ENCODE data around the gene CEP131.

The CEP131 gene

DNA sequence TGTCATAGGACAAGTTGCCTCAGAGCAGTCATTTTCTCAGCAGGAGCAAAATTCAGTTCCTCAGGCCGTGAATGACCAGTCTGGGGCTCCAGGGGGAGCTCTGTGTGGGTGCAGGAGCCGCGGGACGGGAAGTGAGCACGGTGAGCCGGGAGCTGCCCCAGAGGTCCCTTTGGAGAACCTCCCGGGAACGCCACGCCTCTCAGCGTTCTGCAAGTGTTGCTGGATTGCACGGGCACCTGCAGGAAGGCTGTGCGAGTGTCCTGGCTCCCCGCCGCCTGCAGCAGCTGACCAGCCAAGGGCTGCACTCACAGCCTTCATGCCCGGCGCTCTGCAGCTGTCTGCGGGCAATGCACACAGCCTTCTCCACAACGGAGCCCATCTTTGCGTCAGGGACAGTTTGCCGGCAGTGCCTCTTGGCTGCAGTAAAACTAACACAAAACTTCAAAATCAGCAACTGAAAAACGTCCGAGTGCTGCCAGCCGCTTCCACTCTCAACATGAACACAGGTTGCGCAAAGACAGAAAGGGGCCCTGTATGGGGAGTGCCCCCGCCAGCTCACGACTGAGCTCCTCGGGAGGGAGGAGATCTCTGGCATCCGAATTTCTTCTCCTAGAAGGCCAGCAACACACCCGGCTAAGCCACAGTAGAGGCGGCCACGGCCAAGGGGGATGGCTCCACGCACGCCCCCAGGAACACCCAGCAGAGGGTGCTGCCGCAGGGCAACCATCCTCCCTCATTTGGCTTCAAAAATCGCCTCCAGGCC is 32.4 kb upstream of the CEP131 start:
- H3K27ac ChIP-seq (ENCODE audit: low read length), result no peak overlapping the region
- H3K27me3 ChIP-seq (replicated peaks; ENCODE audit: insufficient read depth, low read length), result no peaks in the 10 kb centered on the region
- H3K79me2 ChIP-seq (ENCODE audit: low read length), result no peaks in the 10 kb centered on the region
- H4K20me1 ChIP-seq (ENCODE audit: insufficient read depth, low read length), result no peaks in the 10 kb centered on the region
- H2AFZ ChIP-seq (ENCODE audit: low read length), result no peak overlapping the region
- H3K4me1 ChIP-seq (ENCODE audit: low read length), result no peaks in the 10 kb centered on the region
- H3K4me3 ChIP-seq (ENCODE audit: low read length), result no peak overlapping the region
- H3K9me3 ChIP-seq (replicated peaks; ENCODE audit: insufficient read depth, low read length), result no peaks in the 10 kb centered on the region
- H3K4me2 ChIP-seq (ENCODE audit: low read depth, low read length), result no peak overlapping the region
- DNase-seq, result no peak
- H3K36me3 ChIP-seq (replicated peaks; ENCODE audit: insufficient read depth, low read length), result peaks cover 3% of the 10 kb centered on the region; the same call in 1 of the 2 replicates
- H3K9me2 ChIP-seq (replicated peaks; ENCODE audit: insufficient read depth, low read length), result no peaks in the 10 kb centered on the region
- H3F3A ChIP-seq (ENCODE audit: insufficient read depth, low read length), result no peaks in the 10 kb centered on the region
- TF ChIP-seq EZH2 (optimal IDR thresholded peaks at IDR 0.05; ENCODE audit: low read depth, low read length), result no peak
- TF ChIP-seq, protein P1, sequence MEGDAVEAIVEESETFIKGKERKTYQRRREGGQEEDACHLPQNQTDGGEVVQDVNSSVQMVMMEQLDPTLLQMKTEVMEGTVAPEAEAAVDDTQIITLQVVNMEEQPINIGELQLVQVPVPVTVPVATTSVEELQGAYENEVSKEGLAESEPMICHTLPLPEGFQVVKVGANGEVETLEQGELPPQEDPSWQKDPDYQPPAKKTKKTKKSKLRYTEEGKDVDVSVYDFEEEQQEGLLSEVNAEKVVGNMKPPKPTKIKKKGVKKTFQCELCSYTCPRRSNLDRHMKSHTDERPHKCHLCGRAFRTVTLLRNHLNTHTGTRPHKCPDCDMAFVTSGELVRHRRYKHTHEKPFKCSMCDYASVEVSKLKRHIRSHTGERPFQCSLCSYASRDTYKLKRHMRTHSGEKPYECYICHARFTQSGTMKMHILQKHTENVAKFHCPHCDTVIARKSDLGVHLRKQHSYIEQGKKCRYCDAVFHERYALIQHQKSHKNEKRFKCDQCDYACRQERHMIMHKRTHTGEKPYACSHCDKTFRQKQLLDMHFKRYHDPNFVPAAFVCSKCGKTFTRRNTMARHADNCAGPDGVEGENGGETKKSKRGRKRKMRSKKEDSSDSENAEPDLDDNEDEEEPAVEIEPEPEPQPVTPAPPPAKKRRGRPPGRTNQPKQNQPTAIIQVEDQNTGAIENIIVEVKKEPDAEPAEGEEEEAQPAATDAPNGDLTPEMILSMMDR (IDR thresholded peaks at IDR 0.05; ENCODE audit: low read length), result no peak
- no peak for TF ChIP-seq EZH2phosphoT487 (IDR thresholded peaks at IDR 0.05; ENCODE audit: low read length)
- no peak overlapping the region for H3K9ac ChIP-seq (ENCODE audit: low read length)

DNA sequence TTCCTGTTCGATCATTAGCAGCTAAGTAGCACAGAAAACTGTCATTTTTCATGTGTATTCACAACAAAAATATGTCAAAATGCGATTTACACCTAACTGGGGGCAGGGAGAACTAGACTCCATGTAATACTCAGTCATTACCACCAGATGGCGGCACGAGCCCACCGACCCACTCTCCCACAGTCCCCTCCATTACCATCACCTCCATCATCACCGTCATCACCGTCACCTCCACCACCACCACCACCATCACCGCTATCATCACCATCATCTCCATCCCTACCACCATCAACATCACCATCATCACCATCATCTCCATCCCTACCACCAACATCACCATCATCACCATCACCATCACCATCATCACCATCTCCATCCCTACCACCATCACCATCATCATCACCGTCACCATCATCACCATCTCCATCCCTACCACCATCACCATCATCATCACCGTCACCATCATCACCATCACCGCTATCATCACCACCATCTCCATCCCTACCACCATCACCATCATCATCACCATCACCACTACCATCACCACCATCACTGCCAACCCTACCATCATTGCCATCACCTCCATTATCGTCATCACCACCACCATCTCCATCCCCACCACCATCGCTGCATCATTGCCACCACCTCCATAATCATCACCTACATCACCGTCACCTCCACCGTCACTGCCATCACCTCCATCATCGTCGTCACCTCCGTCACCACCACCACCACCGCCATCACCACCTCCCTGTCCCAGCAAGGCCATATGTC is 30.8 kb upstream of the CEP131 start:
- Histone ChIP-seq H3K4me3 (ENCODE audit: low read length) (no peak overlapping the region), H3K9ac (ENCODE audit: low read length) (no peak overlapping the region), H3K4me1 (ENCODE audit: low read length) (no peaks in the 10 kb centered on the region), H3K27me3 (replicated peaks; ENCODE audit: insufficient read depth, low read length) (no peaks in the 10 kb centered on the region), H3K36me3 (replicated peaks; ENCODE audit: insufficient read depth, low read length) (no peaks in the 10 kb centered on the region; the same call in 1 of the 2 replicates), H2AFZ (ENCODE audit: low read length) (no peak overlapping the region), H3K4me2 (ENCODE audit: low read depth, low read length) (no peak overlapping the region), H3F3A (ENCODE audit: insufficient read depth, low read length) (no peaks in the 10 kb centered on the region), H3K9me2 (replicated peaks; ENCODE audit: insufficient read depth, low read length) (no peaks in the 10 kb centered on the region), H3K9me3 (replicated peaks; ENCODE audit: insufficient read depth, low read length) (no peaks in the 10 kb centered on the region), H4K20me1 (ENCODE audit: insufficient read depth, low read length) (no peaks in the 10 kb centered on the region), H3K79me2 (ENCODE audit: low read length) (no peaks in the 10 kb centered on the region), H3K27ac (ENCODE audit: low read length) (no peak overlapping the region)
- DNase-seq, result no peak
- TF ChIP-seq, protein P1 (IDR thresholded peaks at IDR 0.05; ENCODE audit: low read length), result peak; percentile 75
- TF ChIP-seq EZH2phosphoT487 (IDR thresholded peaks at IDR 0.05; ENCODE audit: low read length) (no peak), EZH2 (optimal IDR thresholded peaks at IDR 0.05; ENCODE audit: low read depth, low read length) (no peak)

DNA sequence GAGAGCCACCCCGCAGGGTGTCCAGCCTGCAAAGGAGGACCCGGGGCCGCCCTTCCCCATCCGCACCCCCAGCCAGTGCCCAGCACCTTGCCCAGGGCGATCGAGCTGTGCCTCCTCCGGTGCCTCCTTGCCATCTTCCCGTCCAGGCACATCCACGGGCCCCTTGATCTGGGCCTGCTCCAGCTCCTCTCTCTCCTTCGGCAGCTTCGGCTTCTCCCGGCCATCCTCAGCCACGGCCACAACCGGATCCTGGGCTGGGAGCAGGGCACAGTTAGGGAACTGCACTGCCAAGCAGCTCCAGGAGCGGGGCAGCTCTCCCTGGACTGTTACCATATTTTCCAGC is 30.2 kb upstream of the CEP131 start:
- H4K20me1 ChIP-seq (ENCODE audit: insufficient read depth, low read length), result no peaks in the 10 kb centered on the region
- H3K9me2 ChIP-seq (replicated peaks; ENCODE audit: insufficient read depth, low read length), result no peaks in the 10 kb centered on the region
- no peak for DNase-seq
- no peak overlapping the region for H3K4me3 ChIP-seq (ENCODE audit: low read length)
- H3K4me2 ChIP-seq (ENCODE audit: low read depth, low read length), result no peak overlapping the region
- no peak overlapping the region for H3K27ac ChIP-seq (ENCODE audit: low read length)
- H3K9me3 ChIP-seq (replicated peaks; ENCODE audit: insufficient read depth, low read length), result no peaks in the 10 kb centered on the region
- H3K27me3 ChIP-seq (replicated peaks; ENCODE audit: insufficient read depth, low read length), result no peaks in the 10 kb centered on the region
- H2AFZ ChIP-seq (ENCODE audit: low read length), result no peak overlapping the region
- no peaks in the 10 kb centered on the region for H3K4me1 ChIP-seq (ENCODE audit: low read length)
- H3K36me3 ChIP-seq (replicated peaks; ENCODE audit: insufficient read depth, low read length), result no peaks in the 10 kb centered on the region; the same call in 1 of the 2 replicates
- H3F3A ChIP-seq (ENCODE audit: insufficient read depth, low read length), result no peaks in the 10 kb centered on the region
- no peak overlapping the region for H3K9ac ChIP-seq (ENCODE audit: low read length)
- TF ChIP-seq EZH2 (optimal IDR thresholded peaks at IDR 0.05; ENCODE audit: low read depth, low read length), result no peak
- TF ChIP-seq, protein P1 (IDR thresholded peaks at IDR 0.05; ENCODE audit: low read length), result no peak
- TF ChIP-seq EZH2phosphoT487 (IDR thresholded peaks at IDR 0.05; ENCODE audit: low read length), result no peak
- no peaks in the 10 kb centered on the region for H3K79me2 ChIP-seq (ENCODE audit: low read length)
